Natural killer cell (primary cell): ENCODE results near the gene UQCC2. TPM values are rescaled to one million over a fixed set of nuclear protein-coding genes. Genes with fewer than 3 reads are reported as not detected.

Source experiments
- ATAC-seq, 3 donors: fragments of 150-1000 bp in 2 of 3; fragments of 200-7000 bp in 1 of 3; cut with Tn5 transposase; 1 replicate in 1 of 3; 2 replicates in 2 of 3; pipeline ENCODE4 v1.10.0; 2021; ENCODE audit warnings: mild to moderate bottlenecking in 2 of 3, moderate library complexity in 2 of 3
- DNase-seq, 2 donors: peaks; one replicate each; pipeline versions ENCODE4 v3.0.0 to v3.0.0-alpha.2; 2013 to 2021; ENCODE audit warnings: mixed read lengths in 1 of 2
- H3K27ac ChIP-seq: one replicate; pipeline ENCODE4 v1.5.1; 2013; ENCODE audit warnings: mild to moderate bottlenecking, low read length
- H3K27me3 ChIP-seq: one replicate; pipeline ENCODE4 v1.6.1; 2013; ENCODE audit warnings: low read length; ENCODE audit not compliant: control insufficient read depth, insufficient read depth
- H3K36me3 ChIP-seq: one replicate; pipeline ENCODE4 v1.6.1; 2013; ENCODE audit warnings: low read length; ENCODE audit not compliant: control insufficient read depth, insufficient read depth
- H3K4me1 ChIP-seq: one replicate; pipeline ENCODE4 v1.6.1; 2013; ENCODE audit warnings: low read length; ENCODE audit not compliant: control insufficient read depth, insufficient read depth
- H3K4me3 ChIP-seq: one replicate; pipeline ENCODE4 v1.5.1; 2013; ENCODE audit warnings: low read length
- H3K9me3 ChIP-seq: one replicate; pipeline ENCODE4 v1.6.1; 2013; ENCODE audit warnings: low read length; ENCODE audit not compliant: control insufficient read depth, insufficient read depth
- H3K27ac Mint-ChIP-seq, 2 donors: one replicate each; pipeline ENCODE4 v1.8.0; 2022; ENCODE audit warnings: mild to moderate bottlenecking in 2 of 2, mixed read lengths in 2 of 2, moderate library complexity in 1 of 2
- H3K27me3 Mint-ChIP-seq, 2 donors: one replicate each; pipeline ENCODE4 v1.8.0; 2022; ENCODE audit warnings: low read depth in 2 of 2, mixed read lengths in 2 of 2
- H3K36me3 Mint-ChIP-seq: one replicate; pipeline ENCODE4 v1.8.0; 2022; ENCODE audit warnings: mixed read lengths
- H3K4me1 Mint-ChIP-seq, 2 donors: one replicate each; pipeline ENCODE4 v1.8.0; 2022; ENCODE audit warnings: mixed read lengths in 2 of 2
- H3K4me3 Mint-ChIP-seq: one replicate; pipeline ENCODE4 v1.8.0; 2022; ENCODE audit warnings: mild to moderate bottlenecking, moderate library complexity, mixed read lengths
- H3K9me3 Mint-ChIP-seq, 2 donors: one replicate each; pipeline ENCODE4 v1.8.0; 2022; ENCODE audit warnings: mixed read lengths in 2 of 2
- CTCF ChIP-seq: fragments of 200-600 bp; IDR thresholded peaks from one replicate; pipeline ENCODE4 v1.8.0; 2022; ENCODE audit warnings: antibody characterized with exemption
- WGBS: methylation state at CpG from one replicate; pipeline ENCODE4 v1.1.7; 2013; ENCODE audit warnings: missing lambda C conversion rate; ENCODE audit not compliant: insufficient coverage; 5-methylcytosine and 5-hydroxymethylcytosine counted together
- intact Hi-C: fragments of 100-400 bp; cut with micrococcal nuclease; formaldehyde crosslinking; loops from one replicate; pipeline ENCODE4 v1.14.2; 2022
- total RNA-seq, 4 donors: library from RNA; stranded (reverse); fragments of 120-200 nt in 1 of 4; gene quantifications; one replicate each; pipeline versions ENCODE4 v1.2.3 to v1.2.4, GENCODE V29; 2013 to 2022

The UQCC2 gene
- total RNA-seq, 3 donors from 2014 or later (not counting 1 experiment from before 2014, with no cell fraction given), result 15.8 to 19.6 (median 16.5) TPM

- DNase-seq, result no peak
- intact Hi-C loops, result no loop called here
- Histone ChIP-seq H3K9me3 (no peaks in the 10 kb centered on the region), H3K27ac (no peak overlapping the region), H3K36me3 (no peaks in the 10 kb centered on the region), H3K27me3 (no peaks in the 10 kb centered on the region), H3K4me3 (no peak overlapping the region), H3K4me1 (no peaks in the 10 kb centered on the region)
- peaks cover 4 to 12% of the 10 kb centered on the region in 2 donors for H3K27me3 Mint-ChIP-seq
- peaks cover 5% of the 10 kb centered on the region in 2 donors for H3K4me1 Mint-ChIP-seq
- no peak overlapping the region for H3K4me3 Mint-ChIP-seq
- no peak overlapping the region for H3K27ac Mint-ChIP-seq
- no peak for ATAC-seq
- 92% methylated on average over 6 of the region's 6 CpGs for WGBS
- TF ChIP-seq CTCF, result no peak
- no peaks in the 10 kb centered on the region for H3K9me3 Mint-ChIP-seq
- no peaks in the 10 kb centered on the region for H3K36me3 Mint-ChIP-seq
These were observed 28.7 kb upstream of the UQCC2 start for GRCh38 chr6:33740204-33740608.

- no peaks in the 10 kb centered on the region for H3K36me3 Mint-ChIP-seq
- Histone ChIP-seq H3K36me3 (no peaks in the 10 kb centered on the region), H3K27ac (no peak overlapping the region), H3K27me3 (no peaks in the 10 kb centered on the region), H3K9me3 (no peaks in the 10 kb centered on the region), H3K4me3 (no peak overlapping the region), H3K4me1 (no peaks in the 10 kb centered on the region)
- ATAC-seq (no peak), DNase-seq (no peak)
- peaks cover 5% of the 10 kb centered on the region in 2 donors for H3K4me1 Mint-ChIP-seq
- H3K9me3 Mint-ChIP-seq, result no peaks in the 10 kb centered on the region
- peaks cover 4 to 12% of the 10 kb centered on the region in 2 donors for H3K27me3 Mint-ChIP-seq
- TF ChIP-seq CTCF, result no peak
- H3K4me3 Mint-ChIP-seq, result no peak overlapping the region
- WGBS, result 77% methylated on average over 5 of the region's 5 CpGs
- H3K27ac Mint-ChIP-seq, result no peak overlapping the region
- intact Hi-C loops, result no loop called here
These were observed 28.1 kb upstream of the UQCC2 start for GRCh38 chr6:33739571-33739970.

DNA sequence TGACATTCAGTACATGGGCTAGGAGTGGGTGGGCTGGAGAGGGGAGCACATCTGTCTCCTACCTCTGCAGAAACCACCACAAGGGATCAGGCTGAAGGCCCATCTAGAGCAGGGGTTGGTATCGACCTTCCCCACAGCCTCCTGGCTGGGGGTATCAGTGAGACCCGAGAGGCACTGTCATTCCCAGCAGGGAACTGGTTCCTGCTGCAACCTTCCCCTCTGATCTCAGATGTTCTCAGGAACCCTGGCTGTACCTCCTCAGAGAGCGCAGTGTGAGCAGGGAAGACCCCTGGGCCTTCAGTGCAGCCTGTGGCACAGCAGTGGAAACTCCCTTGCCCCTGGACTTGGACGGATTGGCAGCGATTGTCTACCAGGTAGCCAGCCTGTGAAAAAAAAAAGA, 27.4 kb upstream of the UQCC2 start:
- no peaks in the 10 kb centered on the region for H3K4me1 Mint-ChIP-seq
- no peak for TF ChIP-seq CTCF
- intact Hi-C loops, result no loop called here

DNA sequence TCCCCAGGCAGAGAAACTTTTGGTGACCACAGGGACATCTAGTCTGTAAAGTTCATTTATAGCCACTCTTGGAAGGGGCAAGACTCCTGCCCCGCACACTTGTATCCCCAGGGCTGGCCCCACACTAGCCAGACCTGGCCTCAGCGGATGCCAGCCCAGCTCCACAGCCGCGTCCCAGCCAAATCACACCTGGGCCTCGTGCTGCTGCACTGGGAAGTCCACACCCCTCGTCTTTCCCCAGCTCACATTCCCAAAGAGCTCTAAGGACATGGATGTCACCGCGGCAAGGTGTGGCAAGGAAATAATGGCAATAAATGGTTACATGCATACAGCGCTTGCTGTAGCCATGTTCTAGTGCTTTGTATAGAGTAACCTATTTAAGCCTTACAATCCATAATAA, 26.7 kb upstream of the UQCC2 start:
- Histone ChIP-seq H3K27ac (no peak overlapping the region), H3K4me3 (no peak overlapping the region), H3K27me3 (no peaks in the 10 kb centered on the region), H3K4me1 (no peaks in the 10 kb centered on the region), H3K9me3 (no peaks in the 10 kb centered on the region), H3K36me3 (no peaks in the 10 kb centered on the region)
- no peak overlapping the region for H3K27ac Mint-ChIP-seq
- whole genome bisulfite sequencing, result 91% methylated on average over 9 of the region's 9 CpGs
- no peak overlapping the region for H3K4me3 Mint-ChIP-seq
- TF ChIP-seq CTCF, result no peak
- no peaks in the 10 kb centered on the region for H3K36me3 Mint-ChIP-seq
- intact Hi-C loops, result no loop called here
- DNase-seq (no peak), ATAC-seq (no peak)
- no peaks in the 10 kb centered on the region for H3K4me1 Mint-ChIP-seq
- peaks cover 4 to 10% of the 10 kb centered on the region in 2 donors for H3K27me3 Mint-ChIP-seq
- H3K9me3 Mint-ChIP-seq, result no peaks in the 10 kb centered on the region

More for the DNA sequence above, 27.4 kb upstream of the UQCC2 start:
- no peak overlapping the region for H3K4me3 Mint-ChIP-seq
- H3K27me3 Mint-ChIP-seq, result peaks cover 4 to 12% of the 10 kb centered on the region in 2 donors
- no peaks in the 10 kb centered on the region for H3K36me3 Mint-ChIP-seq
- DNase-seq, result no peak
- H3K27ac Mint-ChIP-seq, result no peak overlapping the region
- no peak overlapping the region for H3K27ac ChIP-seq
- H3K9me3 Mint-ChIP-seq, result no peaks in the 10 kb centered on the region
- no peaks in the 10 kb centered on the region for H3K9me3 ChIP-seq
- WGBS, result 87% methylated on average over 5 of the region's 5 CpGs
- H3K4me3 ChIP-seq, result no peak overlapping the region
- no peaks in the 10 kb centered on the region for H3K36me3 ChIP-seq
- no peaks in the 10 kb centered on the region for H3K27me3 ChIP-seq
- H3K4me1 ChIP-seq, result no peaks in the 10 kb centered on the region
- no peak for ATAC-seq
